Ascending aorta (tissue), 2 donors: ENCODE measurements around the gene FAM83C. TPM values are rescaled to one million over a fixed set of nuclear protein-coding genes. Genes with fewer than 3 reads are reported as not detected.

Source experiments
- DNase-seq, 2 donors: peaks; one replicate each; pipeline ENCODE4 v3.0.0-alpha.2; 2019; ENCODE audit warnings: low spot score in 2 of 2
- H3K27ac ChIP-seq, 2 donors: fragments of 200-600 bp; sonication (generic); one replicate each; pipeline ENCODE4 v1.5.1; 2016 to 2017; ENCODE audit warnings: mild to moderate bottlenecking in 1 of 2
- H3K27me3 ChIP-seq: fragments of 200-600 bp; sonication (generic); one replicate; pipeline ENCODE4 v1.5.1; 2017
- H3K36me3 ChIP-seq, 2 donors: fragments of 200-600 bp; sonication (generic); one replicate each; pipeline ENCODE4 v1.5.1; 2016
- H3K4me1 ChIP-seq, 2 donors: fragments of 200-600 bp; sonication (generic); one replicate each; pipeline ENCODE4 v1.5.1; 2016 to 2017; ENCODE audit warnings: mild to moderate bottlenecking in 1 of 2
- H3K4me3 ChIP-seq, 2 donors: fragments of 200-600 bp; sonication (generic); one replicate each; pipeline ENCODE4 v1.5.1; 2016 to 2017; ENCODE audit warnings: mild to moderate bottlenecking in 1 of 2
- H3K9me3 ChIP-seq, 2 donors: fragments of 200-600 bp; sonication (generic); one replicate each; pipeline ENCODE4 v1.5.1; 2016
- intact Hi-C: fragments of 100-400 bp; cut with DNase I; formaldehyde crosslinking; loops from one replicate; pipeline ENCODE4 v1.15.1; 2023
- total RNA-seq: library from RNA; depleted of rRNA; stranded (reverse); fragments of >200 nt; gene quantifications from one replicate; pipeline ENCODE4 v1.1.0, GENCODE V29; 2016
- TF ChIP-seq, protein P1 (sequence below), 3 experiments: fragments of 200-600 bp in 2 of 3; fragments of 450-650 bp in 1 of 3; sonication (generic) in 2 of 3; IDR thresholded peaks; one replicate each; pipeline ENCODE4 v1.5.1; 2016 to 2019; ENCODE audit warnings: antibody characterized with exemption in 3 of 3, mild to moderate bottlenecking in 1 of 3, moderate library complexity in 1 of 3

The FAM83C gene
- total RNA-seq, 1 donor from 2014 or later = not detected

DNA sequence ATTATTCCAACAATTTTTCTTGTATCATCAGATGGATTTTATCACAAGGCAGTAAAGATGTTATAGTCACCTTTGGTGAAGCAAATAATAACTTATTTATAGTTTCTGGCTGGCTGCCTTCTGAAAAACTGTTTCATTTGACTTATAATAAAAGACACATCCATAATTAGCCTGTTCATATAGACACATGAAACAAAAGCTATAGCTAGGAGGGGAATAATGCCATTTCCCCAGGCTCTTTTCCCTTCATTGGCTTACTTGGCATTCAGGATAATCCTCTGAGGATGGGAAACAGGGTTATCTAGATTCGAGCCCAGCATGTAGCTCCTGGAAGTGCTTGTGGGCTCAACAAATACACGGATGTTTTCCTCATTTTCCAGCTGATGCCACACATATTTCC, 48.2 kb downstream of the FAM83C start:
- Histone ChIP-seq H3K27ac (no peak overlapping the region), H3K27me3 (no peaks in the 10 kb centered on the region), H3K4me1 (no peaks in the 10 kb centered on the region), H3K4me3 (no peak overlapping the region), H3K36me3 (peaks cover 0 to 5% of the 10 kb centered on the region in 2 donors), H3K9me3 (no peaks in the 10 kb centered on the region)
- intact Hi-C loops = no loop called here
- TF ChIP-seq, protein P1, sequence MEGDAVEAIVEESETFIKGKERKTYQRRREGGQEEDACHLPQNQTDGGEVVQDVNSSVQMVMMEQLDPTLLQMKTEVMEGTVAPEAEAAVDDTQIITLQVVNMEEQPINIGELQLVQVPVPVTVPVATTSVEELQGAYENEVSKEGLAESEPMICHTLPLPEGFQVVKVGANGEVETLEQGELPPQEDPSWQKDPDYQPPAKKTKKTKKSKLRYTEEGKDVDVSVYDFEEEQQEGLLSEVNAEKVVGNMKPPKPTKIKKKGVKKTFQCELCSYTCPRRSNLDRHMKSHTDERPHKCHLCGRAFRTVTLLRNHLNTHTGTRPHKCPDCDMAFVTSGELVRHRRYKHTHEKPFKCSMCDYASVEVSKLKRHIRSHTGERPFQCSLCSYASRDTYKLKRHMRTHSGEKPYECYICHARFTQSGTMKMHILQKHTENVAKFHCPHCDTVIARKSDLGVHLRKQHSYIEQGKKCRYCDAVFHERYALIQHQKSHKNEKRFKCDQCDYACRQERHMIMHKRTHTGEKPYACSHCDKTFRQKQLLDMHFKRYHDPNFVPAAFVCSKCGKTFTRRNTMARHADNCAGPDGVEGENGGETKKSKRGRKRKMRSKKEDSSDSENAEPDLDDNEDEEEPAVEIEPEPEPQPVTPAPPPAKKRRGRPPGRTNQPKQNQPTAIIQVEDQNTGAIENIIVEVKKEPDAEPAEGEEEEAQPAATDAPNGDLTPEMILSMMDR (IDR thresholded peaks at IDR 0.05) = no peak
- DNase-seq = no peak

DNA sequence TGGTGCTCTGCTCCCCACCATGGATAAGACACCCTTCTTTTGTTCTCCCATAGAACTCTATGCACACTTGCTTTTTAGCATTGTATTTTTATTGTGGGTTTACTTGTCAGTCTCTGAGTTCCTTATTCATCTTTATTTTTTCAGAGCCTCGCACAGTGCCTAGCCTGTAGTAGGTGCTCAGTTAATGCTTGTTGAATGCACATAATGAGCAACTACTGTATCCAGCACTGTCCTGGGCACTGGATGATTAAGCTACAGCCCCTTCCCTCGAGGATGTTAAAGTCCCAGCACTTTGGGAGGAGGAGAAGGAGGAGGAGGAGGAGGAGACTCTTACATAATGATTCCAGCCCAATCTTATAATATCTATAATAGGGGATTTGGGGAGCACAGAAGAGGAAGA, 48.9 kb downstream of the FAM83C start:
- no peak for DNase-seq
- intact Hi-C loops = no loop called here
- no peaks in the 10 kb centered on the region for H3K4me1 ChIP-seq
- H3K36me3 ChIP-seq = peaks cover 0 to 5% of the 10 kb centered on the region in 2 donors
- H3K9me3 ChIP-seq = no peaks in the 10 kb centered on the region
- H3K4me3 ChIP-seq = no peak overlapping the region
- no peaks in the 10 kb centered on the region for H3K27me3 ChIP-seq
- H3K27ac ChIP-seq = no peak overlapping the region
- TF ChIP-seq, protein P1 (IDR thresholded peaks at IDR 0.05) = no peak

DNA sequence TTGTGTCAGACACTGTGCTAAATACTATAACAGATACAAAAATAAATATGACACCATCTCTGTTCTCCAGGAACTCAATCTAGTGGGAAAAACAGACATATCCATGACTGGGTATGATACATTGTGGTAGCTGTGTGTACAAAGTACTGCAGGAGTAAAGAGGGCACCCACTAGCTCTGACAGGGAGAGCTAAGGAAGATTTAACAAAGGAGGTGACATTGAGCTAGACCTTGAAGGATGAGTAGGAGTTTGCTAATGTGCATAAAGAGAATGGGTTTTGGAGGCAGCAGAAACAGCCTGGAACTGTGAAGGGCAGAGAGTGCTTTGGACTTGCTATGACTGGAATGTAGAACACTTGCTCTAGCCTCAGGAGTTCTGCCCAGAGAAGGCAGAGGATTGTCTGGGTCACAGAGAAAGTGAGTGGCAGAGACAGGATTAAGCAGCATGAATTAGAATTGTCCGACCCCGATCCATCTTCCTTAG, 51.4 kb downstream of the FAM83C start:
- peaks cover 4 to 9% of the 10 kb centered on the region in 2 donors for H3K36me3 ChIP-seq
- no peak overlapping the region for H3K27ac ChIP-seq
- TF ChIP-seq, protein P1 (IDR thresholded peaks at IDR 0.05) = no peak
- no peaks in the 10 kb centered on the region for H3K27me3 ChIP-seq
- no peak for DNase-seq
- no peak overlapping the region for H3K4me3 ChIP-seq
- intact Hi-C loops = no loop called here
- no peaks in the 10 kb centered on the region for H3K9me3 ChIP-seq
- H3K4me1 ChIP-seq = no peaks in the 10 kb centered on the region

DNA sequence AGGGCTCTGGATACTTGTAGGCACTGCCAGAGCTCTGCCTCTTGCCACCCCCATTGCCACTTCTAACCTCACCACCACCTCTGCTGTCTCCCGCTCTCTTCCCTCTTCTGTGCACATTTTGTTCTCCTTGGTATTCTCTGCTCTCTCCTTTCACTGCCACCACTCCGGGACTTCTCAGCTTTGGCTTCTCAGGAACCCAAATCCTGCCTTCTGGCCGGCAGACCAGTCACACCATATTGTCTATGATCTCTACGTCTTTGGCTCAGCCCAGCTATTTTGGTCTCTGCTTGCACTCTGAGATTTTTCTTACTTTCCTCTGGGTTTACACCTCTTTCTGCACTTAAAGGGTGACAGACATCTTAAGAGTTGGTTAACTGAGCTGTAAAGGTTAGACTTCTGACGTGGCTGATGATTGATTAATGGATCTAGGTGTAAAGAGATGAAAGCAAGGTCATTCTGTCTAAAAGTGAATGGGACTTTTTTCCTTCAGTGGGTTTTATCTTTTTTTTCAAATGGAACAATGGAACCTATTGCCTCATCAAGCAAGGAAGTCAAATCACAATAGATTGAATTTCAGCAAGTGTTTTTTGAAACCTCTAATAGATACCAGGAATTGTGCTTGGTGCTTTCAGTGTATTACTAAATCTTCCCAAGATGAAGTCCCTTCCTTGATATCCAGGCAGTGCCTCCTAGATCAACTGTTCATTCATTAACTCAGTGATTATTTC, 52.0 kb downstream of the FAM83C start:
- TF ChIP-seq, protein P1 (IDR thresholded peaks at IDR 0.05) = no peak
- intact Hi-C loops = no loop called here
- Histone ChIP-seq H3K27me3 (no peaks in the 10 kb centered on the region), H3K36me3 (peaks cover 7 to 11% of the 10 kb centered on the region in 2 donors), H3K4me3 (no peak overlapping the region), H3K9me3 (no peaks in the 10 kb centered on the region), H3K27ac (no peak overlapping the region), H3K4me1 (no peaks in the 10 kb centered on the region)
- no peak for DNase-seq

DNA sequence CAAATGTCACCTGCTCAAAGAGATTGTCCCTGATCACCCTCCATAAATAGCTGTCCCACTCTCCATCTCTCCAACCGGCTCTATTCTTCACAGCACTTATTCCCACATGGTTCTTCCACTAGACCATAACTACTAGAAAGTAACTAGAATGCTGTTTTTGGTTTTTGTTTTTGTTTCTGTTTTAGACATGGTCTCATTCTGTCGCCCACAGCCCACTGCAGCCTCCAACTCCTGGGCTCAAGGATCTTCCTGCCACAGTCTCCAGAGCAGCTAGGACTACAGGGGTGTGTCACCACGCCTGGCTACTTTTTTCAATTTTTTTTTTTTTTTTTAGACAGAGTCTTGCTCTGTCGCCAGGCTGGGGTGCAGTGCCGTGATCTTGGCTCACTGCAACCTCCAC, 53.5 kb downstream of the FAM83C start:
- no peaks in the 10 kb centered on the region for H3K27me3 ChIP-seq
- no peak for DNase-seq

More for the DNA sequence above, 53.5 kb downstream of the FAM83C start:
- Histone ChIP-seq H3K27ac (no peak overlapping the region), H3K4me1 (no peaks in the 10 kb centered on the region), H3K9me3 (no peaks in the 10 kb centered on the region), H3K36me3 (peaks cover 7 to 17% of the 10 kb centered on the region in 2 donors), H3K4me3 (no peak overlapping the region)
- intact Hi-C loops = no loop called here
- TF ChIP-seq, protein P1 (IDR thresholded peaks at IDR 0.05) = no peak
